Measurements from ENCODE around the gene KDM2A.
"Not testable (repeated sequence)": the region's sequence is repeated elsewhere in the genome, so short reads cannot be mapped to it uniquely, and the experiment has no call there.

KDM2A gene

DNA sequence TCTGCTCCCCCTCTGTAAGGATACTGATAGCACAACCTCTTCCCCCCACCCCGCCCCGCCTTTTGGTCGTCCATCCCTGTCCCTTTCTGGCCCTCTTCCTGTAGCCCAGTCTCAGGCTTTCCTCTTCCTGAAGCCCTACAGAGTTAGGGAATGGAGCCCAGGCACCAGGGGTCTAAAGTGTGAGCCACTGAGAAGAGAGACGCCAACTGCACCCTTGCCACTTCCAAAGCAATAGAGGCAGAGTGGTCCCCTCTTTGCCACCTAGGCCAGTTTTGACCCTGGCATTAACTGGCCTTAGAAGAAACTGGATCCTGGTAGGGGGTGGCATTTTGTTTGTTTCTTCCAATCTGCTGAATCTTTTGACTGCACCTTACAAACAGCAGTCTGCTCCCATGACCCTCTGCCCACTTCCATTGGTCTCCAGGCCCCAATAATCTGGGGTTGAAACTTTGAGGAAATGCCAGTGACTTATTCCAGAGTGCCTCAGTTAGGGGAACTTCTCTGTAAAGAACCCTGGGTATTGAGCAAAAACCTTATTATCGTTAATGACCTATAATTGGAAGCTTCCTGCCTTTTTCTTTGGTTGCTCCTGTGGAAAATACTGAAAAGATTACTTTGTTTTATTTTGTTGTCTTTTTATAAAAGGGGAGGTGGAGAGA is 137.5 kb downstream of the KDM2A start:
- Mint-ChIP-seq H3K27ac (peak overlapping the region; percentile 87), H3K27me3 (ENCODE audit: low read depth, poor library complexity) (peaks cover 3% of the 10 kb centered on the region), H3K36me3 (ENCODE audit: low read depth) (peaks cover 57% of the 10 kb centered on the region), H3K9me3 (no peaks in the 10 kb centered on the region), H3K4me1 (peaks cover 10% of the 10 kb centered on the region), H3K4me3 (no peak overlapping the region)
- no peak for DNase-seq
- TF ChIP-seq, protein P1, sequence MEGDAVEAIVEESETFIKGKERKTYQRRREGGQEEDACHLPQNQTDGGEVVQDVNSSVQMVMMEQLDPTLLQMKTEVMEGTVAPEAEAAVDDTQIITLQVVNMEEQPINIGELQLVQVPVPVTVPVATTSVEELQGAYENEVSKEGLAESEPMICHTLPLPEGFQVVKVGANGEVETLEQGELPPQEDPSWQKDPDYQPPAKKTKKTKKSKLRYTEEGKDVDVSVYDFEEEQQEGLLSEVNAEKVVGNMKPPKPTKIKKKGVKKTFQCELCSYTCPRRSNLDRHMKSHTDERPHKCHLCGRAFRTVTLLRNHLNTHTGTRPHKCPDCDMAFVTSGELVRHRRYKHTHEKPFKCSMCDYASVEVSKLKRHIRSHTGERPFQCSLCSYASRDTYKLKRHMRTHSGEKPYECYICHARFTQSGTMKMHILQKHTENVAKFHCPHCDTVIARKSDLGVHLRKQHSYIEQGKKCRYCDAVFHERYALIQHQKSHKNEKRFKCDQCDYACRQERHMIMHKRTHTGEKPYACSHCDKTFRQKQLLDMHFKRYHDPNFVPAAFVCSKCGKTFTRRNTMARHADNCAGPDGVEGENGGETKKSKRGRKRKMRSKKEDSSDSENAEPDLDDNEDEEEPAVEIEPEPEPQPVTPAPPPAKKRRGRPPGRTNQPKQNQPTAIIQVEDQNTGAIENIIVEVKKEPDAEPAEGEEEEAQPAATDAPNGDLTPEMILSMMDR (IDR thresholded peaks at IDR 0.05) = no peak

DNA sequence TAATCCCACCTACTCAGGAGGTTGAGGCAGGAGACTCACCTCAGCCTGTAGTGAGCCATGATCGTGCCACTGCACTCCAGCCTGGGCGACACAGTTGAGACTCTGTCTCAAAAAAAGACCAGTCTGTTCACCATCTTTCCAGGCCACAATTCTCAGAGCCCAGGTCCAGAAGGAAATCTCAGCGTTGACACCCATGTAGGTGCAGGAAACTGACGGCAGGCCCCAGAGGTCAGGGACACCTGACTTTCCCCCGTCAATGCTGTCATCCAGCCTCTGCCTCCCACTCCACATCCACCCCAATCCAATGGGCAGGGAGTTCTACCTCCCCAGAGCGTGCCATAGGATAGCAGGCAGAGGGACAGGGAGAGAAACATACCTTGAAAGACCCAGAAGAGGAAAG is 141.3 kb downstream of the KDM2A start:
- no peak for DNase-seq
- TF ChIP-seq, protein P1 (IDR thresholded peaks at IDR 0.05) = no peak
- Mint-ChIP-seq H3K4me3 (peak overlapping the region; percentile 54), H3K27ac (peak overlapping the region; percentile 19), H3K4me1 (peaks cover 26% of the 10 kb centered on the region), H3K27me3 (ENCODE audit: low read depth, poor library complexity) (peaks cover 13% of the 10 kb centered on the region), H3K9me3 (no peaks in the 10 kb centered on the region), H3K36me3 (ENCODE audit: low read depth) (peaks cover 24% of the 10 kb centered on the region)

DNA sequence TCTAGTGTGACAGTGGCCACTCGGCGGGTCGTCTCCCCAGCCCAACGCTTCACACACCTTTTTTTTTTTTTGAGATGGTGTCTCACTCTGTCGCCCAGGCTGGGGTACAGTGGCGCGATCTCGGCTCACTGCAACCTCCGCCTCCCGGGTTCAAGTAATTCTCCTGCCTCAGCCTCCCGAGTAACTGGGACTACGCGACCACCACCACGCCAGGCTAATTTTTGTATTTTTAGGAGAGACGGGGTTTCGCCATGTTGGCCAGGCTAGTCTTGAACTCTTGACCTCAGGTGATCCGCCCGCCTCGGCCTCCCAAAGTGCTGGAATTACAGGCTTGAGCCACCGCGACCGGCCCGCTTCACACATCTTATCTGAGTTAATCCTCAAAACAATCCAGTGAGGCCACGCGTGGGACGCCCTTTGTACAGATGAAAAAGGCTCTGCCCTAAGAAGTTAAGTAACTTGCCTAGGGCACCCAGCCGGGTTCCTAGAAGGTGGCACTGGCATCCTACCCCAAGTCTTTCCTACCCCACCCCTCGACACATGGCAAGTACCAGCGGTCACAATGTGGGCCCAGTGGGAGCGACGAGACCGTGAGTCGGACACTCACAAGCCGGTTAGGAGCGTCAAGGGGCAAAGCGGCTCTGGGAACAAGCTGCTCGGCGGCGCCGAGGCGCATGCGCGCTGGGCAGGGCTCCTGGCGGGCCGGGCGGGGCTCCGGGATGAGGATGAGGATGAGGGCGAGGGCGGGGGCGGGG is 142.0 kb downstream of the KDM2A start:
- Mint-ChIP-seq H3K36me3 (ENCODE audit: low read depth) (peaks cover 18% of the 10 kb centered on the region), H3K27me3 (ENCODE audit: low read depth, poor library complexity) (peaks cover 15% of the 10 kb centered on the region), H3K4me1 (peaks cover 31% of the 10 kb centered on the region), H3K4me3 (peak overlapping the region; percentile 71)
- not testable (repeated sequence) for H3K27ac Mint-ChIP-seq, H3K9me3 Mint-ChIP-seq
- peak; percentile 84 for DNase-seq

DNA sequence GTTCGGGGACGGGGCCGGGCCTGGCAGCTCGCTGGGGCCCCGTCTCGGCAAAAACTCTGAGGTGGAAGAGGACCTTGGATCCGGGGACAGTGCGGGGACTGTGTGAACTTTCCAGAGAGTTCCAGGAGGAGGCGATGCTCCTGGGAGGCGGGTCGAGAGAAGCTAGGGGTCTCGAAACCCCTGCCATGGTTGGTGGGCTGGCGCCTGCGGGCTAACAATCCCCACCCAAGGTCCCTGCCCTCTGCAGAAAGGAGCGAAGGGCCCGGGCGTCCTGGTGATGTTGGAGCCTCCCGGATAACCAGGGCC is 142.5 kb downstream of the KDM2A start:
- Mint-ChIP-seq H3K4me3 (peak overlapping the region; percentile 53), H3K9me3 (no peaks in the 10 kb centered on the region)

DNA sequence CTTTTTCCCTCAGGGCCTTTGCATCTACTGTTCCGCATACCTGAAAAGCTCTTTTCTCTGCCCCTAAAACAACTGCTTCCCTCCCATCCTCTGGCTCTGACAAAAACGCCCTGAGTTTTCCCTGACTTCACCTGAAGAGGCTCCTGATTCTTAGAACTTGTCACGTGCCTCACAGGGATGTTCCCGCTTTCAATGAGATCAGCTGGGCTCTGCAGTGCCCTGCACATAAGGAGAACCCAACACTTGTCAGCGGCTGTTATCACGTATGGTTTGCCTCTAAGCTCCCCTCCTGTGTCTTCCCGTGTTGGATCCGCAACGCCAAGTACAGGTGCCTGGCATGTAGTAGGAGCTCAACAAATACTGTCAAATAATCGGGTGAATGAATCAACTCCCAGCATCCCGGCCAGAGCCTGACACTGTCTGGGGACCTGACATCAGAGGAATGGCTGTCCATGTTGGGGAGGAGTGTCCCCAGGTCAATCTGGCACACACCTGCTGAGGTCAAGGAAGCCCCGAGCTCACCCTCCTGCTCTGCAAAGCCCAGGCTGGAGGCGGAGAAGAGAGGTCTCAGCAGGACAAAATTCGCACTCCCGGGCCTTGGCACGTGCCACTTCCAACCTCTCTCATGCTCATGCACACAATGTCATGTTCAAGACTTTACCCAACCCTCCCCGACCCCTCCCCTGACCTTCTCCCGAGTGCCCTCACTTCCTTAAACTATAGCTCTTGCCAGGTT is 143.1 kb downstream of the KDM2A start:
- H3K4me3 Mint-ChIP-seq = peak overlapping the region; percentile 67
- H3K36me3 Mint-ChIP-seq (ENCODE audit: low read depth) = peaks cover 12% of the 10 kb centered on the region
- H3K27ac Mint-ChIP-seq = no peak overlapping the region
- H3K4me1 Mint-ChIP-seq = peaks cover 32% of the 10 kb centered on the region
- peaks cover 15% of the 10 kb centered on the region for H3K27me3 Mint-ChIP-seq (ENCODE audit: low read depth, poor library complexity)
- TF ChIP-seq, protein P1 (IDR thresholded peaks at IDR 0.05) = no peak
- DNase-seq = no peak
- H3K9me3 Mint-ChIP-seq = no peaks in the 10 kb centered on the region

More for the DNA sequence above, 142.5 kb downstream of the KDM2A start:
- Mint-ChIP-seq H3K36me3 (ENCODE audit: low read depth) (peaks cover 17% of the 10 kb centered on the region), H3K27ac (no peak overlapping the region), H3K27me3 (ENCODE audit: low read depth, poor library complexity) (peaks cover 15% of the 10 kb centered on the region), H3K4me1 (peaks cover 31% of the 10 kb centered on the region)
- TF ChIP-seq, protein P1 (IDR thresholded peaks at IDR 0.05) = no peak
- no peak for DNase-seq
